Mesothelial cell of epicardium (in vitro differentiated cells): ENCODE measurements around the gene FAM111B. TPM values are rescaled to one million over a fixed set of nuclear protein-coding genes. Genes with fewer than 3 reads are reported as not detected.
"Not testable (repeated sequence)": the region's sequence is repeated elsewhere in the genome, so short reads cannot be mapped to it uniquely, and the experiment has no call there.

Source experiments
- DNase-seq, 2 experiments: peaks; one replicate each; pipeline ENCODE4 v3.0.0; 2021; ENCODE audit warnings: low spot score in 2 of 2; ENCODE audit not compliant: unreplicated experiment in 2 of 2
- H3K27ac Mint-ChIP-seq: 2 replicates; pipeline ENCODE4 v1.8.0; 2021; ENCODE audit warnings: mixed read lengths
- H3K27me3 Mint-ChIP-seq: 2 replicates; pipeline ENCODE4 v1.8.0; 2021; ENCODE audit warnings: low read depth, mixed read lengths
- H3K36me3 Mint-ChIP-seq: 2 replicates; pipeline ENCODE4 v1.8.0; 2021; ENCODE audit warnings: mixed read lengths
- H3K4me1 Mint-ChIP-seq: 2 replicates; pipeline ENCODE4 v1.8.0; 2021; ENCODE audit warnings: mixed read lengths
- H3K4me3 Mint-ChIP-seq: 2 replicates; pipeline ENCODE4 v1.8.0; 2021; ENCODE audit warnings: mild to moderate bottlenecking, moderate library complexity, mixed read lengths
- H3K9me3 Mint-ChIP-seq: 2 replicates; pipeline ENCODE4 v1.8.0; 2021; ENCODE audit warnings: mixed read lengths
- total RNA-seq: library from RNA; stranded (reverse); gene quantifications from 3 replicates; pipeline ENCODE4 v1.2.1, GENCODE V29; 2021
- TF ChIP-seq, protein P1 (sequence below): fragments of 200-600 bp; sonication (generic); IDR thresholded peaks from one replicate; pipeline ENCODE4 v1.5.0; 2021; ENCODE audit warnings: antibody characterized with exemption; ENCODE audit not compliant: unreplicated experiment

The FAM111B gene, protein sequence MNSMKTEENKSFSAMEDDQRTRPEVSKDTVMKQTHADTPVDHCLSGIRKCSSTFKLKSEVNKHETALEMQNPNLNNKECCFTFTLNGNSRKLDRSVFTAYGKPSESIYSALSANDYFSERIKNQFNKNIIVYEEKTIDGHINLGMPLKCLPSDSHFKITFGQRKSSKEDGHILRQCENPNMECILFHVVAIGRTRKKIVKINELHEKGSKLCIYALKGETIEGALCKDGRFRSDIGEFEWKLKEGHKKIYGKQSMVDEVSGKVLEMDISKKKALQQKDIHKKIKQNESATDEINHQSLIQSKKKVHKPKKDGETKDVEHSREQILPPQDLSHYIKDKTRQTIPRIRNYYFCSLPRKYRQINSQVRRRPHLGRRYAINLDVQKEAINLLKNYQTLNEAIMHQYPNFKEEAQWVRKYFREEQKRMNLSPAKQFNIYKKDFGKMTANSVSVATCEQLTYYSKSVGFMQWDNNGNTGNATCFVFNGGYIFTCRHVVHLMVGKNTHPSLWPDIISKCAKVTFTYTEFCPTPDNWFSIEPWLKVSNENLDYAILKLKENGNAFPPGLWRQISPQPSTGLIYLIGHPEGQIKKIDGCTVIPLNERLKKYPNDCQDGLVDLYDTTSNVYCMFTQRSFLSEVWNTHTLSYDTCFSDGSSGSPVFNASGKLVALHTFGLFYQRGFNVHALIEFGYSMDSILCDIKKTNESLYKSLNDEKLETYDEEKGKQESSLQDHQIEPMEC
- total RNA-seq = 6.2 to 6.9 TPM (median 6.8 TPM) in 3 replicates

DNA sequence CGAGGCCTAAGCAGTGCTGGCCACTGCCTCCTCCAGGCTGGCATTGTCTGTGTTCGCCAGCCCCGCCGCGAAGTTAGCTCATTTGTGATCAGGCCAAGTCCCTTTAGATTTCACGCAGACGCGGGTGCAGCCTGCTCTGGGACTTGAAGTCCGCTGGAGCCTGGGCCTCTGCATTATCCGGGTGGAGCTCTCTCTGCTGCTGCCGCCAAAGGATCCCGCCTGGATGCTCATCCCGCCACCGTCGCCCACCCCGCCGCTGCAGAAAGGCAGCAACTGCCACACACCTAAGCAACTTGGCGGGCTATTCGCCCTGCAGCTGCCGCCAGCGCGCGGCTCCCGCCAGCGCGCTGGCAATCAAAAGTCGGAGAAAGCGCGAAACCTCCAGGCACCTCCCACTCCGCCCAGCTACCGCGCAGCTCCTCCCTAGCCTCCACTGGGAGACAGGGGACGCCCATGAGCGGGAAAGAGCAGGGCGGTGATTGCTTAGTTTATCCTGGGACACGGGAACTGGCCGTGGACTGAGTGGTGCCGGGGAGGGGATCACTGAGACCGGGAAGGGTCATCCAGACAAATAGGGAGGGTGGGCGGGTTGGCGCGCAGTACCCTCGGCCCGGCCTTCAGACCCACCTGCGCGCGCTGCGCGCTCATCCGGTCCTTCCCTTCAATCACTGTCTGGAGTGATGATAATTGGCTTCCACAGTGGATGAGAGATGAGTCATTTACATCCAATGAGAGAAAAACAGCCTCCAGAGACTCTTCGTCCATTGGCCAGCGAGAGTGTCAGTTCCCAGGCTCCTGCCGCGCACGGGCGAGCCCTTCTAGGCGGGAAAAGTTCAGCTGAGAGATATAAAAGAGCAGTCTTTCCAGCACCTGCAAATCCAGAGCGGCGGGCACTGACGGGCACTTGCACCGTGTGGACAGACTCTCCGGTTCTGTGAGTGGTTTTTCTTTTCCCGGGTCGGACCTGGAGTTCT is at the start of gene FAM111B:
Gene FAM111B (plus strand): TSS at position 875 of the 974 bp plus-strand sequence. CDS start 2,389 bp downstream, outside the sequence.
- TF ChIP-seq, protein P1, sequence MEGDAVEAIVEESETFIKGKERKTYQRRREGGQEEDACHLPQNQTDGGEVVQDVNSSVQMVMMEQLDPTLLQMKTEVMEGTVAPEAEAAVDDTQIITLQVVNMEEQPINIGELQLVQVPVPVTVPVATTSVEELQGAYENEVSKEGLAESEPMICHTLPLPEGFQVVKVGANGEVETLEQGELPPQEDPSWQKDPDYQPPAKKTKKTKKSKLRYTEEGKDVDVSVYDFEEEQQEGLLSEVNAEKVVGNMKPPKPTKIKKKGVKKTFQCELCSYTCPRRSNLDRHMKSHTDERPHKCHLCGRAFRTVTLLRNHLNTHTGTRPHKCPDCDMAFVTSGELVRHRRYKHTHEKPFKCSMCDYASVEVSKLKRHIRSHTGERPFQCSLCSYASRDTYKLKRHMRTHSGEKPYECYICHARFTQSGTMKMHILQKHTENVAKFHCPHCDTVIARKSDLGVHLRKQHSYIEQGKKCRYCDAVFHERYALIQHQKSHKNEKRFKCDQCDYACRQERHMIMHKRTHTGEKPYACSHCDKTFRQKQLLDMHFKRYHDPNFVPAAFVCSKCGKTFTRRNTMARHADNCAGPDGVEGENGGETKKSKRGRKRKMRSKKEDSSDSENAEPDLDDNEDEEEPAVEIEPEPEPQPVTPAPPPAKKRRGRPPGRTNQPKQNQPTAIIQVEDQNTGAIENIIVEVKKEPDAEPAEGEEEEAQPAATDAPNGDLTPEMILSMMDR = no peak
- H3K36me3 Mint-ChIP-seq = no peaks in the 10 kb centered on the region
- peak within 1 kb of the TSS; percentile 76 for H3K4me3 Mint-ChIP-seq
- no peak within 1 kb of the TSS for H3K27ac Mint-ChIP-seq
- peaks cover 21% of the 10 kb centered on the region for H3K4me1 Mint-ChIP-seq
- no peaks in the 10 kb centered on the region for H3K9me3 Mint-ChIP-seq
- peaks cover 52% of the 10 kb centered on the region for H3K27me3 Mint-ChIP-seq
- peak; percentile 53 to 77 for DNase-seq

DNA sequence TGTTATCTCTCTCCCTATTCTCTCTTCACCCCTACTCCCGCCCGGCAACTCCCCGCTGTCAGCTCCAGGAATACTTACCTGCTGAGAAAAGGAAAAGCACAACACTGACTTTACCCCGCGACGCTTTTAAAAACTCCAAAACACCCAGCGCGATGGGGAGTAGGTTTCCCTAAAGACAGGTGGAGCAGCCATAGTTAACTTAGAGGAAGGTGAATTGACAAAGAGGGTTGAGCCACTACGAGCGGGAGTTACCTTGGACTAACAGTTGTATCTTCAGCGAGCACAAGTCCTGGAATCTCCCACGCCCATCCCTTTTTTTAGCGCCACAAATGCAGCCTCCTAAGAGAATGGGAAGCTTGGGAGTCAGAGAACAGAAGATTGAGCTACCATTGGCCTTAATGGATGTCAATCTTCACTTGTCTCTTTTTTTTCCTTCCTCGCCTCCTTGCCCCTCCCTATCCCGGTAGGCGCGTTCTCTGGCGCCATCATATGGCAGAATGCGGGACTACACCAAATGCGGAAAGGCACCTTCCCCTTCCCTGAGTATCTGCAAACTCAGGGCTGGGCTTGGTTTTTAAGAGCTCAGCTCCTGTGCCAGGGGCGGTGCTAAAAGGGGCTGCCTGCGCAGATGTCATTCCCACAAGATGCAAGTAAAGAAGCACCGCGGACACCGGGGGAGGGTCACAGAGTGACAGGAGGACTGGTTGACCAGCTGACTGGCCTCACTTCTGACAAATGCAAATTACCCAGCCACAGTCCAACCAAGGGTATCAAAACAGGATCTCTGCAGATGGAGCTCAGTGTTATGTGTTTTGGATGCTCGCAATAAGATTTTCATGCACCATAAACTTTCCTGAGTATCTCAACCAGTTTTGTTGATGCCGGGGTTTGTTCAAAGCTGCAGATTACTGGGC is 48.7 kb upstream of the FAM111B start:
- peaks cover 74% of the 10 kb centered on the region for H3K27me3 Mint-ChIP-seq
- not testable (repeated sequence) for H3K9me3 Mint-ChIP-seq, H3K36me3 Mint-ChIP-seq, H3K4me1 Mint-ChIP-seq, H3K27ac Mint-ChIP-seq
- peak overlapping the region; percentile 56 for H3K4me3 Mint-ChIP-seq
- DNase-seq = peak; percentile 38 to 88
- TF ChIP-seq, protein P1 = peak; percentile 65

DNA sequence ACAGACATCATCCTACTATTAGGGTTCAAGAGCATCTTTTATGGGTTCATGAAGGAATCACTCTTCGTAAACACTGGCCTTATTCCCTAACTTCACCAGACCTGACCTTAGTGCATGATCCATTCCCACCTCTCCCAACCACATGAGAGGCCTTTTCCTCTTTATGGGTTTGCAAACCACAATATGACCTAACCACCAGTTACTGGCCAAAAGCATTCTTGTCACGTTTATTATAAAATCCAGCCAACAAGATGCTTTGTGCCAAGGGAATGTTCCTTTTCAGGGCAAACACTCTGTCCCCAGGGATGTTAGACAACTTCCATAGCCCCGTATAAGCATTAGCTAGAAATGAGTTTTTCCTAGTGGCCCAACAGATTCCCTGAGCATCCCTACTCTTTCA is 46.9 kb upstream of the FAM111B start:
- peaks cover 78% of the 10 kb centered on the region for H3K27me3 Mint-ChIP-seq
- DNase-seq, H3K4me3 Mint-ChIP-seq, H3K4me1 Mint-ChIP-seq, H3K27ac Mint-ChIP-seq, H3K36me3 Mint-ChIP-seq, H3K9me3 Mint-ChIP-seq: not testable (repeated sequence)

GRCh38 chr11:59062602-59063529 is 44.2 kb upstream of the FAM111B start:
- DNase-seq = no peak
- TF ChIP-seq, protein P1 = no peak
- peaks cover 6% of the 10 kb centered on the region for H3K4me1 Mint-ChIP-seq
- H3K27me3 Mint-ChIP-seq = peaks cover 73% of the 10 kb centered on the region
- H3K9me3 Mint-ChIP-seq = no peaks in the 10 kb centered on the region
- H3K4me3 Mint-ChIP-seq = no peak overlapping the region
- no peak overlapping the region for H3K27ac Mint-ChIP-seq
- H3K36me3 Mint-ChIP-seq = no peaks in the 10 kb centered on the region

DNA sequence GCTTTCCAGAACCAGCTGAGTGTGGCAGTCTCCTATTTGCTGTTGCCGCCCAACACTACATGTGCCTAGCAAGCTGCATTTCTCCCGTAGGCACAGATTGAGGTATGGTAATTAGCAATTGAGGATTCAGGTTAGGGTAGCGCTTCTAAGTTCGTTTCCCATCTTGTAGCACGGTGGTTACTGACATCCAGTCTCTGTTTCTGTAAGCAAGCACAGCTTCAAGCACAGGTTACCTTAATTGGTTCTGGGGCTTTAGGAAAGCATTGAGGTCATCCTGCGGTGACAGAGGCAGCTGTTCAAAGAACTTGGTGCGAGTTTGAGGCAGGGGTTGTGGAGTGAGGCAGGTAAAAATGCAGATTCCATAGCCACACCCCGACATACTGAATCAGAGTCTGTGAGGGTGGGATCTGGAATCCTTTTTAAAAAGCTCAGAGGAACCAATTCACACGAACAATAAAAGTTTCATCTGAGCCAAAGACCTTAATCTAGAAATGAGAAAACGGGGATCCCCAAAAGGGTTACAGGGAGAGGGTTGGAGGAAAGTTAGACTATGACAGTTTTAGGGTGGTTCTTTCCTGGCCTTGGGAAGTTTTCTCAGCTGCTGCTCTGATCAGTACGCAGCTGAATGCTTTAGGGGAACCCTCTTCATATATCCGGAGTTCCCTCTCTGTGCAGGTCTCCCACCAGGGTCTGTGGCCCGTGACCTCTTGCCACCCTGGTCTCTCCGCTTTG is 42.9 kb upstream of the FAM111B start:
- not testable (repeated sequence) for H3K4me1 Mint-ChIP-seq, H3K9me3 Mint-ChIP-seq, H3K36me3 Mint-ChIP-seq, H3K4me3 Mint-ChIP-seq, H3K27ac Mint-ChIP-seq, DNase-seq
- peaks cover 69% of the 10 kb centered on the region for H3K27me3 Mint-ChIP-seq
